Mucosa of descending colon (tissue), 3 donors: ENCODE results near the gene ATP2A2. TPM values are rescaled to one million over a fixed set of nuclear protein-coding genes. Genes with fewer than 3 reads are reported as not detected.
"Not testable (repeated sequence)": the region's sequence is repeated elsewhere in the genome, so short reads cannot be mapped to it uniquely, and the experiment has no call there.

Source experiments
- ATAC-seq: fragments of 200-7000 bp; cut with Tn5 transposase; one replicate; pipeline ENCODE4 v1.9.1; 2020; ENCODE audit warnings: mild to moderate bottlenecking, moderate library complexity
- DNase-seq, 3 donors: peaks; one replicate each; pipeline ENCODE4 v3.0.0-alpha.2; 2020
- H3K36me3 ChIP-seq: fragments of 200-600 bp; one replicate; pipeline ENCODE4 v1.8.0; 2021; ENCODE audit warnings: low read depth, mild to moderate bottlenecking
- H3K4me1 ChIP-seq: fragments of 200-600 bp; one replicate; pipeline ENCODE4 v1.8.0; 2021; ENCODE audit warnings: low read depth, mild to moderate bottlenecking
- H3K4me3 ChIP-seq: fragments of 200-600 bp; one replicate; pipeline ENCODE4 v1.8.0; 2021; ENCODE audit warnings: mild to moderate bottlenecking
- H3K9me3 ChIP-seq: fragments of 200-600 bp; one replicate; pipeline ENCODE4 v1.8.0; 2021; ENCODE audit warnings: mild to moderate bottlenecking
- CTCF ChIP-seq: fragments of 200-600 bp; IDR thresholded peaks from one replicate; pipeline ENCODE4 v1.8.0; 2022; ENCODE audit warnings: antibody characterized with exemption, mild to moderate bottlenecking
- intact Hi-C, 2 donors: fragments of 100-400 bp; cut with DNase I in 1 of 2; cut with micrococcal nuclease in 1 of 2; formaldehyde crosslinking; loops; one replicate each; pipeline versions ENCODE4 v1.11.0 to v1.11.1; 2022; cut with DNase I, micrococcal nuclease
- total RNA-seq, 3 donors: library from RNA; stranded (reverse); fragmentation: NEBNext Ultra II Directional in 2 of 3; extraction: Animal tissue kit (Norgen Biotek cat#: 25700) in 2 of 3; gene quantifications; one replicate each; pipeline versions ENCODE4 v1.2.1 to v1.2.4, GENCODE V29; 2021 to 2023
- donor health status: DM: no; HTN: no; CAD: no; lungs with moderate emphysema.
- donor health status: DM: no; HTN: no; CAD: no.
- donor health status: DM: no; HTN: yes; CAD: no.

ATP2A2 gene
- total RNA-seq, 3 donors from 2014 or later, result 242 to 287 (median 259) TPM

DNA sequence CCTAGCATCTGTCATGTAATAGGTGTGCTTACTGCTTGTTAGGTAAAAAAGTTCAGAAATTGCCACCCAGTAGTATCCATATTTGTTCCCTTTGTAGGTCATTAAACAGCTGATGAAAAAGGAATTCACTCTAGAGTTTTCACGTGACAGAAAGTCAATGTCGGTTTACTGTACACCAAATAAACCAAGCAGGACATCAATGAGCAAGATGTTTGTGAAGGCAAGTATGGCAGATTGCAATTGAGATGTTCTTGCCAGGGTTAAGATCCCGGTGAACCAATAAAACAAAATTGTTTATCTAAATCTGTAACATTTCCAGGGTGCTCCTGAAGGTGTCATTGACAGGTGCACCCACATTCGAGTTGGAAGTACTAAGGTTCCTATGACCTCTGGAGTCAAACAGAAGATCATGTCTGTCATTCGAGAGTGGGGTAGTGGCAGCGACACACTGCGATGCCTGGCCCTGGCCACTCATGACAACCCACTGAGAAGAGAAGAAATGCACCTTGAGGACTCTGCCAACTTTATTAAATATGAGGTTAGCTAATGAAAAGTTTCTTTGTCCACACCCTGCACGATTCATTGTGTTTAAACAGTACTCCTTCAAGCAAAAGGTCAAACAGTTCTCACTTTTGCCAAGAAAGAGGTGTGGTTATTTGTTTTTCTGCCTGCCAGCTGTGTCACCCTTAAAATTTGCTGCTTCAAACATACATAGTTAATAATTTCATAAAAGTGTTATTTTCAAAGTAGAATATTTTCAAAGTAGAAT lies 58.3 kb downstream of the ATP2A2 start:
- no peak overlapping the region for H3K4me3 ChIP-seq
- DNase-seq (no peak), ATAC-seq (peak; percentile 64)
- intact Hi-C loops, result no loop called here
- no peak for TF ChIP-seq CTCF
- H3K36me3 ChIP-seq, result peaks cover 50% of the 10 kb centered on the region
- peaks cover 12% of the 10 kb centered on the region for H3K4me1 ChIP-seq
- no peaks in the 10 kb centered on the region for H3K9me3 ChIP-seq

DNA sequence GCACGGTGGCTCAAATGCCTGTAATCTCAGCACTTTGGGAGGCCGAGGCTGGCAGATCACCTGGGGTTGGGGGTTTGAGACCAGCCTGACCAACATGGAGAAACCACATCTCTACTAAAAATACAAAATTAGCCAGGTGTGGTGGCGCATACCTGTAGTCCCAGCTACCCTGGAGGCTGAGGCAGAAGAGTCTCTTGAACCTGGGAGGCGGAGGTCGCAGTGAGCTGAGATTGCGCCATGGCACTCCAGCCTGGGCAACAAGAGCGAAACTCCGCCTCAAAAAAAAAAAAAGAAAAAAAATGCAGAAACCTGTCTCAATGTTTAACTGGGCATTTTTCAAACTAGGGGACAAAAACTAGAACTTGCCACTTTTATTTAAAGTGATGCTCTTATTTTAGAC lies 59.2 kb downstream of the ATP2A2 start:
- H3K4me3 ChIP-seq, ATAC-seq, DNase-seq, H3K9me3 ChIP-seq, intact Hi-C loops: not testable (repeated sequence)
- peaks cover 45% of the 10 kb centered on the region for H3K36me3 ChIP-seq
- H3K4me1 ChIP-seq, result peaks cover 12% of the 10 kb centered on the region

DNA sequence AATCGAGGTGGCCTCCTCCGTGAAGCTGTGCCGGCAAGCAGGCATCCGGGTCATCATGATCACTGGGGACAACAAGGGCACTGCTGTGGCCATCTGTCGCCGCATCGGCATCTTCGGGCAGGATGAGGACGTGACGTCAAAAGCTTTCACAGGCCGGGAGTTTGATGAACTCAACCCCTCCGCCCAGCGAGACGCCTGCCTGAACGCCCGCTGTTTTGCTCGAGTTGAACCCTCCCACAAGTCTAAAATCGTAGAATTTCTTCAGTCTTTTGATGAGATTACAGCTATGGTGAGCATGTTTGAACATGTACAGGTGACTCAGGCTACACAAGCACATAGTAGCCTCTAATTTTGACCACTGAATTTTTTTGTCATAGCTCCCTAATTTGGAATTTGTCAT lies 59.7 kb downstream of the ATP2A2 start:
- Histone ChIP-seq H3K36me3 (peaks cover 41% of the 10 kb centered on the region), H3K4me1 (peaks cover 12% of the 10 kb centered on the region), H3K9me3 (no peaks in the 10 kb centered on the region), H3K4me3 (no peak overlapping the region)
- DNase-seq, result no peak
- intact Hi-C loops, result no loop called here
- no peak for TF ChIP-seq CTCF
- ATAC-seq, result no peak

GRCh38 chr12:110342157-110342556 lies 61.1 kb downstream of the ATP2A2 start:
- intact Hi-C loops, result no loop called here

GRCh38 chr12:110343114-110343513 lies 62.1 kb downstream of the ATP2A2 start:
- Histone ChIP-seq H3K4me3 (no peak overlapping the region), H3K4me1 (peaks cover 10% of the 10 kb centered on the region), H3K36me3 (peaks cover 40% of the 10 kb centered on the region), H3K9me3 (no peaks in the 10 kb centered on the region)
- ATAC-seq (no peak), DNase-seq (no peak)
- intact Hi-C loops, result no loop called here
- no peak for TF ChIP-seq CTCF

More at GRCh38 chr12:110342157-110342556, 61.1 kb downstream of the ATP2A2 start:
- H3K4me1 ChIP-seq, result peaks cover 12% of the 10 kb centered on the region
- ATAC-seq (no peak), DNase-seq (no peak)
- no peak for TF ChIP-seq CTCF
- H3K4me3 ChIP-seq, result no peak overlapping the region
- H3K36me3 ChIP-seq, result peaks cover 42% of the 10 kb centered on the region
- no peaks in the 10 kb centered on the region for H3K9me3 ChIP-seq

GRCh38 chr12:110343736-110344555 lies 62.9 kb downstream of the ATP2A2 start:
- no peak for TF ChIP-seq CTCF
- ATAC-seq, result no peak
- intact Hi-C loops, result no loop called here
- Histone ChIP-seq H3K4me3 (no peak overlapping the region), H3K9me3 (no peaks in the 10 kb centered on the region), H3K4me1 (peaks cover 3% of the 10 kb centered on the region), H3K36me3 (peaks cover 40% of the 10 kb centered on the region)
- no peak for DNase-seq
